Liver (tissue), 3 donors: ENCODE data around the gene SERPINA5.

Experiments used
- FOXA2 ChIP-seq: IDR thresholded peaks from 2 replicates; pipeline ENCODE4 v1.6.1; 2016; ENCODE audit warnings: antibody characterized with exemption
- GABPA ChIP-seq, 2 donors: IDR thresholded peaks in 1 of 2; conservative IDR thresholded peaks in 1 of 2; 2 replicates each; pipeline ENCODE4 v1.6.1; 2016; ENCODE audit warnings: antibody characterized with exemption in 2 of 2, mild to moderate bottlenecking in 1 of 2, moderate library complexity in 1 of 2
- RAD21 ChIP-seq, 2 donors: IDR thresholded peaks; 2 replicates each; pipeline ENCODE4 v1.6.1; 2016; ENCODE audit warnings: antibody characterized with exemption in 2 of 2, mild to moderate bottlenecking in 2 of 2
- SP1 ChIP-seq: IDR thresholded peaks from 2 replicates; pipeline ENCODE4 v1.6.1; 2018; ENCODE audit warnings: antibody characterized with exemption, mild to moderate bottlenecking
- TAF1 ChIP-seq: conservative IDR thresholded peaks from 2 replicates; pipeline ENCODE4 v1.6.1; 2016; ENCODE audit warnings: antibody characterized with exemption, mild to moderate bottlenecking
- TF ChIP-seq, protein P1 (sequence below): fragments of 150-350 bp; IDR thresholded peaks from 2 replicates; pipeline ENCODE4 v1.5.1; 2017; ENCODE audit warnings: improper control_type of control experiment, low read depth, low read length; ENCODE audit not compliant: missing input control
- TF ChIP-seq, protein P2 (sequence below): IDR thresholded peaks from 2 replicates; pipeline ENCODE4 v1.6.1; 2016; ENCODE audit warnings: antibody characterized with exemption, mild to moderate bottlenecking
- TF ChIP-seq, protein P3 (sequence below): IDR thresholded peaks from 2 replicates; pipeline ENCODE4 v1.6.1; 2016; ENCODE audit warnings: antibody characterized with exemption
- TF ChIP-seq, protein P4 (sequence below): IDR thresholded peaks from 2 replicates; pipeline ENCODE4 v1.6.1; 2016; ENCODE audit warnings: antibody characterized with exemption
- donor health status: healthy.
- donor health status: healthy.

DNA sequence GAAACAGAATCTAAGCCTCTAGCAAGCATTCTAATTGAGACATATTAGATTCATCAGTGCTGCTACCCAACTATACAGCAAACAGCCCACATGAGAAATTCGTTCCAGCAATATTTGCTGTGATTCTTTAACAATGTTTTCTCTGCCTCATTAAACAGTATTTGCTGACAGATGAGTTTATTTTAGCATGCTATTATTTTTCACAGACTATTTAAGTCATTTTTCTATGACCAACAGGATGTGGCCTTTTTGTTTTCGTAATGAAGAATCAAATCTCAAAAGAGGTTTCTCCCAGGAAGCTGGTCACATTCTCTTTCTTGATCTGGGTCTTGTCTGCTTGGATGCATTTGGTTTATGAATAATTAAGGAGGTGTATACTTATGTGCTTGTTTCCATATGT, 48.8 kb upstream of the SERPINA5 start:
- TF ChIP-seq FOXA2, result no peak
- TF ChIP-seq, protein P1, sequence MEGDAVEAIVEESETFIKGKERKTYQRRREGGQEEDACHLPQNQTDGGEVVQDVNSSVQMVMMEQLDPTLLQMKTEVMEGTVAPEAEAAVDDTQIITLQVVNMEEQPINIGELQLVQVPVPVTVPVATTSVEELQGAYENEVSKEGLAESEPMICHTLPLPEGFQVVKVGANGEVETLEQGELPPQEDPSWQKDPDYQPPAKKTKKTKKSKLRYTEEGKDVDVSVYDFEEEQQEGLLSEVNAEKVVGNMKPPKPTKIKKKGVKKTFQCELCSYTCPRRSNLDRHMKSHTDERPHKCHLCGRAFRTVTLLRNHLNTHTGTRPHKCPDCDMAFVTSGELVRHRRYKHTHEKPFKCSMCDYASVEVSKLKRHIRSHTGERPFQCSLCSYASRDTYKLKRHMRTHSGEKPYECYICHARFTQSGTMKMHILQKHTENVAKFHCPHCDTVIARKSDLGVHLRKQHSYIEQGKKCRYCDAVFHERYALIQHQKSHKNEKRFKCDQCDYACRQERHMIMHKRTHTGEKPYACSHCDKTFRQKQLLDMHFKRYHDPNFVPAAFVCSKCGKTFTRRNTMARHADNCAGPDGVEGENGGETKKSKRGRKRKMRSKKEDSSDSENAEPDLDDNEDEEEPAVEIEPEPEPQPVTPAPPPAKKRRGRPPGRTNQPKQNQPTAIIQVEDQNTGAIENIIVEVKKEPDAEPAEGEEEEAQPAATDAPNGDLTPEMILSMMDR, result no peak
- TF ChIP-seq, protein P2, sequence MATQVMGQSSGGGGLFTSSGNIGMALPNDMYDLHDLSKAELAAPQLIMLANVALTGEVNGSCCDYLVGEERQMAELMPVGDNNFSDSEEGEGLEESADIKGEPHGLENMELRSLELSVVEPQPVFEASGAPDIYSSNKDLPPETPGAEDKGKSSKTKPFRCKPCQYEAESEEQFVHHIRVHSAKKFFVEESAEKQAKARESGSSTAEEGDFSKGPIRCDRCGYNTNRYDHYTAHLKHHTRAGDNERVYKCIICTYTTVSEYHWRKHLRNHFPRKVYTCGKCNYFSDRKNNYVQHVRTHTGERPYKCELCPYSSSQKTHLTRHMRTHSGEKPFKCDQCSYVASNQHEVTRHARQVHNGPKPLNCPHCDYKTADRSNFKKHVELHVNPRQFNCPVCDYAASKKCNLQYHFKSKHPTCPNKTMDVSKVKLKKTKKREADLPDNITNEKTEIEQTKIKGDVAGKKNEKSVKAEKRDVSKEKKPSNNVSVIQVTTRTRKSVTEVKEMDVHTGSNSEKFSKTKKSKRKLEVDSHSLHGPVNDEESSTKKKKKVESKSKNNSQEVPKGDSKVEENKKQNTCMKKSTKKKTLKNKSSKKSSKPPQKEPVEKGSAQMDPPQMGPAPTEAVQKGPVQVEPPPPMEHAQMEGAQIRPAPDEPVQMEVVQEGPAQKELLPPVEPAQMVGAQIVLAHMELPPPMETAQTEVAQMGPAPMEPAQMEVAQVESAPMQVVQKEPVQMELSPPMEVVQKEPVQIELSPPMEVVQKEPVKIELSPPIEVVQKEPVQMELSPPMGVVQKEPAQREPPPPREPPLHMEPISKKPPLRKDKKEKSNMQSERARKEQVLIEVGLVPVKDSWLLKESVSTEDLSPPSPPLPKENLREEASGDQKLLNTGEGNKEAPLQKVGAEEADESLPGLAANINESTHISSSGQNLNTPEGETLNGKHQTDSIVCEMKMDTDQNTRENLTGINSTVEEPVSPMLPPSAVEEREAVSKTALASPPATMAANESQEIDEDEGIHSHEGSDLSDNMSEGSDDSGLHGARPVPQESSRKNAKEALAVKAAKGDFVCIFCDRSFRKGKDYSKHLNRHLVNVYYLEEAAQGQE, result no peak
- TF ChIP-seq RAD21 (IDR thresholded peaks at IDR 0.05), result no peak
- no peak for TF ChIP-seq GABPA (IDR thresholded peaks at IDR 0.05 in 1 of 2, conservative IDR thresholded peaks at IDR 0.05 in 1 of 2)
- no peak for TF ChIP-seq SP1
- no peak for TF ChIP-seq TAF1
- TF ChIP-seq, protein P3, sequence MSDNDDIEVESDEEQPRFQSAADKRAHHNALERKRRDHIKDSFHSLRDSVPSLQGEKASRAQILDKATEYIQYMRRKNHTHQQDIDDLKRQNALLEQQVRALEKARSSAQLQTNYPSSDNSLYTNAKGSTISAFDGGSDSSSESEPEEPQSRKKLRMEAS, result no peak
- TF ChIP-seq, protein P4, sequence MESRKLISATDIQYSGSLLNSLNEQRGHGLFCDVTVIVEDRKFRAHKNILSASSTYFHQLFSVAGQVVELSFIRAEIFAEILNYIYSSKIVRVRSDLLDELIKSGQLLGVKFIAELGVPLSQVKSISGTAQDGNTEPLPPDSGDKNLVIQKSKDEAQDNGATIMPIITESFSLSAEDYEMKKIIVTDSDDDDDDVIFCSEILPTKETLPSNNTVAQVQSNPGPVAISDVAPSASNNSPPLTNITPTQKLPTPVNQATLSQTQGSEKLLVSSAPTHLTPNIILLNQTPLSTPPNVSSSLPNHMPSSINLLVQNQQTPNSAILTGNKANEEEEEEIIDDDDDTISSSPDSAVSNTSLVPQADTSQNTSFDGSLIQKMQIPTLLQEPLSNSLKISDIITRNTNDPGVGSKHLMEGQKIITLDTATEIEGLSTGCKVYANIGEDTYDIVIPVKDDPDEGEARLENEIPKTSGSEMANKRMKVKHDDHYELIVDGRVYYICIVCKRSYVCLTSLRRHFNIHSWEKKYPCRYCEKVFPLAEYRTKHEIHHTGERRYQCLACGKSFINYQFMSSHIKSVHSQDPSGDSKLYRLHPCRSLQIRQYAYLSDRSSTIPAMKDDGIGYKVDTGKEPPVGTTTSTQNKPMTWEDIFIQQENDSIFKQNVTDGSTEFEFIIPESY, result no peak
